ENCODE results near the gene BTBD9. TPM values are rescaled to one million over a fixed set of nuclear protein-coding genes. Genes with fewer than 3 reads are reported as not detected.

BTBD9 gene
- total RNA-seq, 5 donors from 2014 or later (not counting 1 experiment from before 2014, with no cell fraction given) = 29.3 to 67.7 (median 38.1) TPM

GRCh38 chr6:38168699-38169098, 471.0 kb downstream of the BTBD9 start:
- ATAC-seq (replicated peaks in 1 of 4) (peak in 1 of 4 experiments; percentile 9), DNase-seq (no peak)
- no peaks in the 10 kb centered on the region for H3K27me3 ChIP-seq (replicated peaks in 1 of 2; ENCODE audit: control insufficient read depth in 2 of 2, extremely low read depth in 1 of 2, insufficient read depth in 2 of 2, low read length in 1 of 2)
- no peaks in the 10 kb centered on the region for H3K4me1 ChIP-seq (ENCODE audit: control insufficient read depth in 1 of 2, extremely low read depth in 1 of 2, insufficient read depth in 2 of 2, low read length in 2 of 2)
- 100% methylated on average over 4 of the region's 8 CpGs for WGBS (ENCODE audit: insufficient coverage)
- no peak overlapping the region for H3K27ac ChIP-seq (ENCODE audit: low read length)
- no peaks in the 10 kb centered on the region for H3K9me3 ChIP-seq
- no peak overlapping the region for H3K27ac Mint-ChIP-seq
- H3K9me3 Mint-ChIP-seq = no peaks in the 10 kb centered on the region
- no peak overlapping the region for H3K4me3 Mint-ChIP-seq
- no peaks in the 10 kb centered on the region for H3K27me3 Mint-ChIP-seq
- H3K36me3 Mint-ChIP-seq = peaks cover 6% of the 10 kb centered on the region
- no peak overlapping the region for H3K4me3 ChIP-seq (ENCODE audit: control insufficient read depth in 1 of 2, extremely low read depth in 1 of 2, low read length in 1 of 2)
- H3K36me3 ChIP-seq (ENCODE audit: control insufficient read depth in 2 of 2, extremely low read depth in 1 of 2, insufficient read depth in 1 of 2, low read length in 1 of 2) = no peaks in the 10 kb centered on the region
- POLR2A ChIA-PET = no interaction called here
- H3K4me1 Mint-ChIP-seq = peaks cover 5 to 9% (median 6%) of the 10 kb centered on the region in 3 donors
- CTCF ChIA-PET = no interaction called here

GRCh38 chr6:38168126-38168525, 471.6 kb downstream of the BTBD9 start:
- Mint-ChIP-seq H3K27ac (no peak overlapping the region), H3K27me3 (no peaks in the 10 kb centered on the region), H3K9me3 (no peaks in the 10 kb centered on the region), H3K4me1 (peaks cover under 1 to 5% (median under 1%) of the 10 kb centered on the region in 3 donors), H3K36me3 (peaks cover 2% of the 10 kb centered on the region), H3K4me3 (no peak overlapping the region)
- Histone ChIP-seq H3K27me3 (replicated peaks in 1 of 2; ENCODE audit: control insufficient read depth in 2 of 2, extremely low read depth in 1 of 2, insufficient read depth in 2 of 2, low read length in 1 of 2) (no peaks in the 10 kb centered on the region), H3K27ac (ENCODE audit: low read length) (no peak overlapping the region), H3K36me3 (ENCODE audit: control insufficient read depth in 2 of 2, extremely low read depth in 1 of 2, insufficient read depth in 1 of 2, low read length in 1 of 2) (no peaks in the 10 kb centered on the region), H3K9me3 (no peaks in the 10 kb centered on the region), H3K4me3 (ENCODE audit: control insufficient read depth in 1 of 2, extremely low read depth in 1 of 2, low read length in 1 of 2) (no peak overlapping the region), H3K4me1 (ENCODE audit: control insufficient read depth in 1 of 2, extremely low read depth in 1 of 2, insufficient read depth in 2 of 2, low read length in 2 of 2) (no peaks in the 10 kb centered on the region)
- 96% methylated on average over 13 of the region's 13 CpGs for WGBS (ENCODE audit: insufficient coverage)
- DNase-seq = no peak
- POLR2A ChIA-PET = no interaction called here
- no peak for ATAC-seq (replicated peaks in 1 of 4)
- CTCF ChIA-PET = no interaction called here

DNA sequence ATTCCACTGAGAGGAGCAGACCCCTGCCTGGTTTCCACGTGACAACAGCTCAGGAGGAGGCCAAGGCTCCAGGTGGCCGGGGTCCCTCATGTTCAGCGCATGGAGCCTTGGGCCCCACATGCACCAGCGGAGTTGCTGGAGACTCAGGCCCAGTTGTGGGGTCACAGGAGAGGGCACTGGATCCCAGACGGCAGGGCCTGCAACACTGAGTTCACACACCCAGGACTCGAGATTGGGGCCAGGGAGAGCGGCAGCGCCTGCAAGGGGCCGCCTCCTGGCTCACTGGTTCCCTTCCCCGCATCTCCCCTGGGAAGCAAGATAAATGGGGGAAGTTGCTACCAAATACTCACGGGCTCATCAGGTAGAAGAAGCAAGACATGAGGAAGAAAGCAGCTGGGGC, 472.1 kb downstream of the BTBD9 start:
- no peak overlapping the region for H3K27ac Mint-ChIP-seq
- POLR2A ChIA-PET = no interaction called here

GRCh38 chr6:38166411-38167240, 473.1 kb downstream of the BTBD9 start:
- no peak overlapping the region for H3K4me3 ChIP-seq (ENCODE audit: control insufficient read depth in 1 of 2, extremely low read depth in 1 of 2, low read length in 1 of 2)
- DNase-seq (no peak), ATAC-seq (replicated peaks in 1 of 4) (no peak)
- Mint-ChIP-seq H3K4me1 (peaks cover 0 to 5% (median 0%) of the 10 kb centered on the region in 3 donors), H3K27ac (no peak overlapping the region), H3K9me3 (no peaks in the 10 kb centered on the region), H3K36me3 (peaks cover 2% of the 10 kb centered on the region), H3K27me3 (no peaks in the 10 kb centered on the region), H3K4me3 (no peak overlapping the region)
- POLR2A ChIA-PET = no interaction called here
- no peaks in the 10 kb centered on the region for H3K9me3 ChIP-seq
- H3K27me3 ChIP-seq (replicated peaks in 1 of 2; ENCODE audit: control insufficient read depth in 2 of 2, extremely low read depth in 1 of 2, insufficient read depth in 2 of 2, low read length in 1 of 2) = no peaks in the 10 kb centered on the region
- CTCF ChIA-PET = no interaction called here
- WGBS (ENCODE audit: insufficient coverage) = 94% methylated on average over 16 of the region's 32 CpGs
- H3K36me3 ChIP-seq (ENCODE audit: control insufficient read depth in 2 of 2, extremely low read depth in 1 of 2, insufficient read depth in 1 of 2, low read length in 1 of 2) = peaks cover 0 to 4% of the 10 kb centered on the region in 2 donors
- H3K4me1 ChIP-seq (ENCODE audit: control insufficient read depth in 1 of 2, extremely low read depth in 1 of 2, insufficient read depth in 2 of 2, low read length in 2 of 2) = no peaks in the 10 kb centered on the region
- no peak overlapping the region for H3K27ac ChIP-seq (ENCODE audit: low read length)

More for the DNA sequence above, 472.1 kb downstream of the BTBD9 start:
- H3K27ac ChIP-seq (ENCODE audit: low read length) = no peak overlapping the region
- CTCF ChIA-PET = no interaction called here
- ATAC-seq (replicated peaks in 1 of 4) = no peak
- Mint-ChIP-seq H3K9me3 (no peaks in the 10 kb centered on the region), H3K4me3 (no peak overlapping the region), H3K36me3 (peaks cover 2% of the 10 kb centered on the region), H3K27me3 (no peaks in the 10 kb centered on the region), H3K4me1 (peaks cover 0 to 5% (median 0%) of the 10 kb centered on the region in 3 donors)
- no peak for DNase-seq
- no peaks in the 10 kb centered on the region for H3K36me3 ChIP-seq (ENCODE audit: control insufficient read depth in 2 of 2, extremely low read depth in 1 of 2, insufficient read depth in 1 of 2, low read length in 1 of 2)
- WGBS (ENCODE audit: insufficient coverage) = 94% methylated on average over 11 of the region's 11 CpGs
- no peaks in the 10 kb centered on the region for H3K4me1 ChIP-seq (ENCODE audit: control insufficient read depth in 1 of 2, extremely low read depth in 1 of 2, insufficient read depth in 2 of 2, low read length in 2 of 2)
- no peaks in the 10 kb centered on the region for H3K27me3 ChIP-seq (replicated peaks in 1 of 2; ENCODE audit: control insufficient read depth in 2 of 2, extremely low read depth in 1 of 2, insufficient read depth in 2 of 2, low read length in 1 of 2)
- H3K9me3 ChIP-seq = no peaks in the 10 kb centered on the region
- no peak overlapping the region for H3K4me3 ChIP-seq (ENCODE audit: control insufficient read depth in 1 of 2, extremely low read depth in 1 of 2, low read length in 1 of 2)

DNA sequence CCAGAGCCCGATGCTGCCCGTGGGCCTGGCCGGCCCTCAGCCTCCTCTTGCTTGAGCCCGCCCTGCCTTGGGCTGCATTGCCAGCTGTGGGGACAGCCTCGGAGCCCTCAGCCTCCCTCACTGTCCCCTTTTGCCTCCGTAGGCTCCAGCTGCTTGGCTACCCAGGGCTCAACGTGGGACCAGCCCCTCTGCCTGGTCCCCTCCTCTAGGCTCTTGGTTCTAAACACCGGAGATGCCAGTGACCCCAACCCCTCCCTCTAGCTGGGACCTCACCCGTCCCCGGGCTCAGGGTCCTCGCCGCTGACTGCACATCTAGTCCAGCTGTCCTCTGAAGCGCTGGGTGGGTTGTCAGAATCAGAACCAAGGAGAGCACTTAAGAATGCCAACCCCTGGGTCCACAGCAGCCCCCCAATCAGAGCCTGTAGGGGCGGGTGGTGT, 475.0 kb downstream of the BTBD9 start:
- H3K36me3 Mint-ChIP-seq = peaks cover 10% of the 10 kb centered on the region
- H3K4me3 ChIP-seq (ENCODE audit: control insufficient read depth in 1 of 2, extremely low read depth in 1 of 2, low read length in 1 of 2) = no peak overlapping the region
- H3K27ac Mint-ChIP-seq = no peak overlapping the region
- no peaks in the 10 kb centered on the region for H3K4me1 ChIP-seq (ENCODE audit: control insufficient read depth in 1 of 2, extremely low read depth in 1 of 2, insufficient read depth in 2 of 2, low read length in 2 of 2)
- H3K27ac ChIP-seq (ENCODE audit: low read length) = no peak overlapping the region
- 93% methylated on average over 9 of the region's 14 CpGs for WGBS (ENCODE audit: insufficient coverage)
- H3K9me3 Mint-ChIP-seq = no peaks in the 10 kb centered on the region
- no peak for DNase-seq
- peaks cover 0 to 5% (median 0%) of the 10 kb centered on the region in 3 donors for H3K4me1 Mint-ChIP-seq
- no peaks in the 10 kb centered on the region for H3K27me3 ChIP-seq (replicated peaks in 1 of 2; ENCODE audit: control insufficient read depth in 2 of 2, extremely low read depth in 1 of 2, insufficient read depth in 2 of 2, low read length in 1 of 2)
- ChIA-PET POLR2A (no interaction called here), CTCF (no interaction called here)
- no peak overlapping the region for H3K4me3 Mint-ChIP-seq
- H3K27me3 Mint-ChIP-seq = no peaks in the 10 kb centered on the region
- ATAC-seq (replicated peaks in 1 of 4) = no peak
- H3K36me3 ChIP-seq (ENCODE audit: control insufficient read depth in 2 of 2, extremely low read depth in 1 of 2, insufficient read depth in 1 of 2, low read length in 1 of 2) = peaks cover 0 to 4% of the 10 kb centered on the region in 2 donors
- H3K9me3 ChIP-seq = no peaks in the 10 kb centered on the region

DNA sequence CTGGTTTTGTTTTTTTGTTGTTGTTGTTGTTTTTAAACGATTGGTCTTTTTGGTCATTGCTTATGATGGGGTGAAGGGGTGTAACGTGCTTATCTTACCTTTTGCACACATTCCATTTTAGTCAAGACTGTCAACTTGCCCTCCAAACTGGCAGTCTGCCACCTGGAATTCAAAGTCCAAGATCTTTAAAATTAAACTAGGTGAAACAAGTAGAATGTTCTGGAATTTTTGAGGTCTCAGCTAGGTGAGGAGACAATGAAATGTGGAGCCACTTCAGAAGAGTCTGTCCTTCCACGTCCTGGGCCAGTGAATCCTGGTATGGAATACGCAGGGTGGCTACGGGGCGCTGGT, 475.6 kb downstream of the BTBD9 start:
- H3K4me1 Mint-ChIP-seq = peaks cover 0 to 5% (median 0%) of the 10 kb centered on the region in 3 donors
- no peaks in the 10 kb centered on the region for H3K27me3 Mint-ChIP-seq
- no peak overlapping the region for H3K27ac Mint-ChIP-seq
- Histone ChIP-seq H3K27me3 (replicated peaks in 1 of 2; ENCODE audit: control insufficient read depth in 2 of 2, extremely low read depth in 1 of 2, insufficient read depth in 2 of 2, low read length in 1 of 2) (no peaks in the 10 kb centered on the region), H3K36me3 (ENCODE audit: control insufficient read depth in 2 of 2, extremely low read depth in 1 of 2, insufficient read depth in 1 of 2, low read length in 1 of 2) (peaks cover 0 to 4% of the 10 kb centered on the region in 2 donors), H3K27ac (ENCODE audit: low read length) (no peak overlapping the region), H3K4me1 (ENCODE audit: control insufficient read depth in 1 of 2, extremely low read depth in 1 of 2, insufficient read depth in 2 of 2, low read length in 2 of 2) (no peaks in the 10 kb centered on the region), H3K9me3 (no peaks in the 10 kb centered on the region), H3K4me3 (ENCODE audit: control insufficient read depth in 1 of 2, extremely low read depth in 1 of 2, low read length in 1 of 2) (no peak overlapping the region)
- CTCF ChIA-PET = no interaction called here
- H3K36me3 Mint-ChIP-seq = peaks cover 11% of the 10 kb centered on the region
- POLR2A ChIA-PET = no interaction called here
- 95% methylated on average over 4 of the region's 6 CpGs for WGBS (ENCODE audit: insufficient coverage)
- H3K9me3 Mint-ChIP-seq = no peaks in the 10 kb centered on the region
- DNase-seq (no peak), ATAC-seq (replicated peaks in 1 of 4) (no peak)
- H3K4me3 Mint-ChIP-seq = no peak overlapping the region

Measured in T-cell (primary cell).